Posterior vena cava (tissue), 2 donors: ENCODE measurements around the gene SLC30A5. TPM values are rescaled to one million over a fixed set of nuclear protein-coding genes. Genes with fewer than 3 reads are reported as not detected.
"Not testable (repeated sequence)": the region's sequence is repeated elsewhere in the genome, so short reads cannot be mapped to it uniquely, and the experiment has no call there.

Source experiments
- DNase-seq: peaks from one replicate; pipeline ENCODE4 v3.0.0-alpha.2; 2020; ENCODE audit warnings: low spot score
- intact Hi-C, 2 donors: fragments of 100-400 bp; cut with DNase I; formaldehyde crosslinking; loops; one replicate each; pipeline versions ENCODE4 v1.14.1 to v1.14.2; 2022 to 2023
- long read RNA-seq, 2 donors: library from polyadenylated mRNA; unstranded; transcript quantifications; one replicate each; pipeline ENCODE4 v2.0.0, GENCODE V29; 2020 to 2021
- total RNA-seq, 2 donors: library from RNA; stranded (reverse); fragmentation: NEBNext Ultra II Directional; extraction: Animal tissue kit (Norgen Biotek cat#: 25700); gene quantifications; one replicate each; pipeline ENCODE4 v1.2.1, GENCODE V29; 2021
- donor health status: DM: yes; HTN: yes; CAD: no.
- donor health status: DM: yes; HTN: yes; CAD: no.

Gene SLC30A5
- total RNA-seq = 10 to 100 TPM; 43.7 to 47.3 TPM
- long read RNA-seq, donor 1, full-length matches to known transcripts = 17 of 23 reads
- long read RNA-seq, donor 1, partial matches to known transcripts = 2 of 23 reads
- long read RNA-seq, donor 1, other reads (novel, unspliced or antisense) = 4 of 23 reads
- long read RNA-seq, donor 2, full-length matches to known transcripts = 19 of 24 reads
- long read RNA-seq, donor 2, partial matches to known transcripts = 0 of 24 reads
- long read RNA-seq, donor 2, other reads (novel, unspliced or antisense) = 5 of 24 reads

GRCh38 chr5:69093771-69094482, at the start of gene SLC30A5:
TSS of gene SLC30A5 (plus strand) at chr5:69094014. CDS start at chr5:69094256, 242 bp downstream.
- intact Hi-C loops = loop anchor here in 1 of 2 donors (10.0 kb wide), 1 partner anchor 271 kb away; the partner anchor contains the start of genes AK6, RAD17 and TAF9
- DNase-seq = peak; percentile 99

- intact Hi-C loops = loop anchor here in 1 of 2 donors (10.0 kb wide), 1 partner anchor 290 kb away; the partner anchor contains the start of gene CCDC125
- DNase-seq = not testable (repeated sequence)
These were observed 48.6 kb upstream of the SLC30A5 start for GRCh38 chr5:69045213-69045612.

DNA sequence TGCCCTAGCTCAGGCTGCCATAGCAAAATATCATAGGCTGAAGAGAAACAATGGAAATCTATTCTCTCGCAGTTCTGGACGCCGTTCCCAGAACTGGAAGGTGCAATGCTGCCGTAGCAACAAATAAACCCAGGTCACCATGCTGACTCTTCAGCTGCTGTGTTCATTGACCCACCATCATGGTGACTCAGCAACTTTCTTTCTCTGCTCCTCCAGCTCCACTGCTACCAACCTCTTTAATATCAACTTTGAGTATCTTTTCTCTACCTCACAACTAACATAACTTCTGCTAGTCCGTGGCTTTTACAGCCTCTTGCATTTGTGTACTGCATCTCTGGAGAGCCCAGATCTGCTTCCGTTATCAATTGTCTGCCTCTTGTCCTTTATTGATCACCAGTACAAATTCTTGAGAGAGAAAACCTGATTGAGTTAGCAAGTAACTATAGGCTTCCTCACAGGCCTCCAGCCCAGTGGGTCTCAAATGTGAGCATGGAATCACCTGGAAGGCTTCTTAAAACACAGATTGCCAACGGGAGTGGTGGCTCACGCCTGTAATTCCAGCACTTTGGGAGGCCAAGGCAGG, 47.3 kb upstream of the SLC30A5 start:
- intact Hi-C loops = loop anchor here in 1 of 2 donors (10.0 kb wide), 1 partner anchor 288 kb away; the partner anchor contains the start of gene CCDC125
- no peak for DNase-seq

DNA sequence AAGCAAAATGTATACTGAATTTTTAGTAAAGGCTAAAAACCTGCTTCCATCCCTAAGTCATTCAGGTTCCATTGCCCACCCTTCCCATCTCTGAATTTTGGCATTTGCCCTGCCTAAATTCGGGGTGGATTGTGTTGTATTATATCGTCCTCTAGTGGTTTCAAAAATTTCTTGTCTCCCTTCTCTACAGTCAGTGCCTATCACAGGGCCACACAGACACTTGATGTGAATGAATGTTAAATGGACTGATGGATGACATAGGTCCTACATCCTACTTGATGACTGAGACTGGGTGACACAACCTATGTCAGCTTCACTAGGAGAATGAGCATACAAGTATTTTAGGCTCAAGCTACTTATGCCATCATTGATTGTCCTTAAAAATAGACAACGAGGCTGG, 45.6 kb upstream of the SLC30A5 start:
- intact Hi-C loops = loop anchor here in 1 of 2 donors (10.0 kb wide), 1 partner anchor 287 kb away; the partner anchor contains the start of gene CCDC125
- no peak for DNase-seq

DNA sequence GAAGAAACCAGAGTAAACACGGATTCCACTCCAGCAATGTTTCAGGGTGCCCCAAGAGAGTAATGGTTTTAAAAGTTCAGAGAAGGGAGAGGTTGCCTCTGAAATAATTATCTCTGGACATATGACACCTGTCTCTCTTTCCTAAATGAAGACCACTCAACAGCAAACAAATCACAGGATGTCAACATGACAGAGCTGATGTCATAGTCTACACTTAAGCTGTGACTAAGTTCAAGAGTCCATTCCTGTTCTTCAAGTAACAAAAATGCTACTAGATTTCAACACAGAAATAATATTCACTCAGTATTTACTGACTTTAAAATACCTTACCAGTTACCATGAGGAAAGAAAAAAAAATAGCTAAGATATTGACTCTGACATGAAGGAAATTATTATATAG, 44.7 kb upstream of the SLC30A5 start:
- no peak for DNase-seq
- intact Hi-C loops = loop anchor here (1.0 to 10.0 kb wide), 2 partner anchors 16 to 286 kb away; partner anchors contain the start of gene CCDC125 (in 1 of the 2)

- no peak for DNase-seq
- intact Hi-C loops = loop anchor here (1.0 to 10.0 kb wide), 2 partner anchors 16 to 285 kb away; partner anchors contain the start of gene CCDC125 (in 1 of the 2)
These were observed 44.0 kb upstream of the SLC30A5 start for GRCh38 chr5:69049796-69050195.

GRCh38 chr5:69050214-69050613, 43.6 kb upstream of the SLC30A5 start:
- intact Hi-C loops = no loop called here
- DNase-seq = no peak

GRCh38 chr5:69052181-69052580, 41.6 kb upstream of the SLC30A5 start:
- intact Hi-C loops = loop anchor here in 1 of 2 donors (2.0 kb wide), 1 partner anchor 77 kb away; no protein-coding TSS in a partner anchor
- no peak for DNase-seq

DNA sequence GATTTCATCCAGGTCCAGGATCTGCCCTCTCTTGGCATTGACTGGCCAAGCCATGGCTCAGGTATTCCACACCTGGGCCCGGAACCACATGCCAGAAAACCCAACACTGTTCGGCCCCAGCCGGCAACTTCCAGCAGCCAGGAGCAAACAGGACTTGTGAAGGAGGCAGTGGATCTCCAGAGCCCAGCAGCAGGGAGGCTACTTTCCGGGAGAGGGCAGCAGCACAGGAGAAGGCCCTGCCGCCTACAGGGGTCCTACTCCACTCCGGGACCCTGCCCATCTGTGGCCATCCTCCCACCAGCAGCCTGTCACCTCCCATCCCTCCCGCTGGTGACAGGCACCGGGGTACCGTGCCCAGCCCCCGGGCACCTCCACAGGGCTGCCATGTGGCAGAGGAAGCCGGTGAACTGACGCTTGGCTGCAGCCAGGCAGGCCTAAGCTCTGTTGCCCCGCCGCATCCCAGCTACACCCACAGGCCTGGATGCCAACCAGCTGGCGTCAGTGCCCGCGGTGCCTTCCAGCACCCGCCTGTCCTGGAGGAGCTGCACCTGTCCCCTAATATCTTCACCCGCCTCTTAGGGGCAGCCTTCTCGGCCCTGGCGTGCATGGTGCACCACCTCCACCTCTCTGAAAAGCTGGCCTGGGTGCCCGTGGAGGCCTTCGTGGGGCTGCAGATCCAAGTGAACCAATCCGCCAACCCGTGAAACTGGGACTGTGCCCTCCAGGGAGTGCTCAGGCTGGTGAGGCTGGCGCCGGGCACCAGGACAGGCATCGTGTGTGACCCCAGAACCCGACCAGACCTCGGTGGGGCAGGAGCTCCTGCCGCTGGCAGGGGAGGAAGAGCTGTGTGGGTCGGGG, 18.9 kb upstream of the SLC30A5 start:
- intact Hi-C loops = no loop called here
- no peak for DNase-seq

- intact Hi-C loops = no loop called here
- DNase-seq = no peak
These were observed 18.2 kb upstream of the SLC30A5 start for GRCh38 chr5:69075522-69076179.

DNA sequence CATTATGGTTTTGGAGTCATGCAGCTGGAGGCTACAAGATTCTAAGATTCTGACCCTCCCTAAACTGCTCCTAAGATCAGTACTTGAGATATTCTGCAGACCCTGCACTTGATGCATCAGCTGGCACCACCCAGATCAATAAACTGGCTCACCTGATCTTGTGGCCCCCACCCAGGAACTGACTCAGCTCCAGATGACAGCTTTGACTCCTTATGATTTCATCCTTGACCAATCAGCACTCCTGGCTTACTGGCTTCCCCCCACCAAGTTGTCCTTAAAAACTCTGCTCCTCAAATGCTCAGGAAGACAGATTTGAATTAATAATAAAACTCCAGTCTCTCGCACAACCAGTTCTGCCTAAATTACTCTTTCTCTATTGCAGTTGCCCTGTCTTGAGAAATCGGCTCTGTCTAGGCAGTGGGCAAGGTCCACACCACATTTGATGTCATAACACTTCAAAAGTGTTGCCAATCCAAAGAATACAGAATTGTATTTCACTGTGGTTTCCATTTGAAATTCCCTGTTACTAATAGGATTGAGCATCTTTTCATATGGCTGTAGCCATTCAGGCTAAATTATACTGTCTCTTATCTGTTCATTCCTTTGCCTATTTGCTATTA, 14.8 kb upstream of the SLC30A5 start:
- no peak for DNase-seq
- intact Hi-C loops = no loop called here

GRCh38 chr5:69079556-69079955, 14.3 kb upstream of the SLC30A5 start:
- no peak for DNase-seq
- intact Hi-C loops = no loop called here

GRCh38 chr5:69083412-69083811, 10.4 kb upstream of the SLC30A5 start:
- no peak for DNase-seq
- intact Hi-C loops = no loop called here

DNA sequence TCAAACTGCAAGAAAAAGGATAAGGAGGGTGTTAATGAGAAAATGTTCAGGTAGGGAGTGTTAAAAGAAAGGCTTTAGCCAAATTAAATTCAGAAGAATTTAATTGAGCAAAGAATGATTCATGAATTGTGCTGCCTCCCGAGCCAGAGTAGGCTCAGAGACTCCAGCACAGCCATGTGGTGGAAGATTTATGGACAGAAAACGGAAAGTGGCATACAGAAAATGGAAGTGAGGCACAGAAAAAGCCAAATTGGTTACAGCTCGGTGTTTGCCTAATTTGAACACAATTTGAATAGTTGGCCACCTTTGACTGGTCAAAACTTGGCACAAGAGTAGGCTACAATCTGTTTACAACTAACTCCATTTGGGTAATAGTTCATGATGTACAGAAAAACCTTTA, 9.6 kb upstream of the SLC30A5 start:
- intact Hi-C loops = no loop called here
- DNase-seq = no peak

- intact Hi-C loops = no loop called here
- no peak for DNase-seq
These were observed 8.9 kb upstream of the SLC30A5 start for GRCh38 chr5:69084903-69085302.

- no peak for DNase-seq
- intact Hi-C loops = no loop called here
These were observed 7.6 kb upstream of the SLC30A5 start for GRCh38 chr5:69086206-69086605.

DNA sequence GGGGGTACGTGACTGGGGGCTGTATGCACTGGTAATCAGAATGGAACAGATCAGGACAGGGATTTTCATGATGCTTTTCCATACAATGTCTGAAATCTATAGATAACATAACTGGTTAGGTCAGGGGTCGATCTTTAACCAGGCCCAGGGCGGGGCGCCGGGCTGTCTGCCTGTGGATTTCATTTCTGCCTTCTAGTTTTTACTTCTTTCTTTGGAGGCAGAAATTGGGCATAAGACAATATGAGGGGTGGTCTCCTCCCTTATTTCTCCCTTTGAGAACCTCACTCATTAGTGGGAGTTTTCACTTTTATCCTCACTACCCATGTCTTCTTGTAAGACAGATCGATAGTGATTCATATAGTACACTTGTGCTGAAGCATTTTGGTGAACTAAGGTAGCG, 5.8 kb upstream of the SLC30A5 start:
- DNase-seq, intact Hi-C loops: not testable (repeated sequence)

- intact Hi-C loops = loop anchor here in 1 of 2 donors (10.0 kb wide), 1 partner anchor 275 kb away; the partner anchor contains the start of genes AK6, RAD17 and TAF9
- DNase-seq = no peak
These were observed 3.7 kb upstream of the SLC30A5 start for GRCh38 chr5:69090158-69090557.
